Tibial nerve (tissue), 4 donors: ENCODE results near the gene KLC4.

Experiments
- CTCF ChIP-seq, 5 experiments: fragments of 200-600 bp in 3 of 5; fragments of 450-650 bp in 2 of 5; sonication (generic) in 3 of 5; IDR thresholded peaks; one replicate each; pipeline ENCODE4 v1.5.1; 2016 to 2019; ENCODE audit warnings: antibody characterized with exemption in 5 of 5, mild to moderate bottlenecking in 3 of 5, moderate library complexity in 2 of 5
- EP300 ChIP-seq, 2 donors: sonication (generic); formaldehyde crosslinking; IDR thresholded peaks; one replicate each; pipeline ENCODE4 v1.6.1; 2017; ENCODE audit warnings: antibody characterized with exemption in 2 of 2, mild to moderate bottlenecking in 1 of 2

- no peak for TF ChIP-seq CTCF (IDR thresholded peaks at IDR 0.05)
- no peak for TF ChIP-seq EP300 (IDR thresholded peaks at IDR 0.05)
These were observed 16.1 kb upstream of the KLC4 start for GRCh38 chr6:43043310-43043709.
